B cell (primary cell): ENCODE results near the gene HTR4. TPM values are rescaled to one million over a fixed set of nuclear protein-coding genes. Genes with fewer than 3 reads are reported as not detected.

Experiments
- ATAC-seq: fragments of 200-7000 bp; cut with Tn5 transposase; one replicate; pipeline ENCODE4 v1.10.0; 2021; ENCODE audit warnings: low read depth, mild to moderate bottlenecking, moderate number of reproducible peaks, moderate library complexity
- CTCF ChIA-PET: fragments of 350-600 bp; sonication (Branson Sonifier 250); formaldehyde crosslinking; loops from one replicate; lab custom pipeline; 2021; ENCODE audit warnings: antibody characterized with exemption, inconsistent platforms; lab: Charles Lee
- POLR2A ChIA-PET: fragments of 350-600 bp; sonication (Branson Sonifier 250); formaldehyde crosslinking; loops from one replicate; lab custom pipeline; 2021; ENCODE audit warnings: antibody characterized with exemption; lab: Charles Lee
- DNase-seq: peaks from one replicate; pipeline ENCODE4 v3.0.0; 2013
- H2AFZ ChIP-seq: 2 replicates; pipeline ENCODE4 v1.6.1; 2012; ENCODE audit warnings: mild to moderate bottlenecking, low read depth, low read length; ENCODE audit not compliant: insufficient read depth, poor library complexity, severe bottlenecking
- H3K27ac ChIP-seq, 2 donors: 1 replicate in 1 of 2; 2 replicates in 1 of 2; pipeline ENCODE4 v1.5.1; 2012 to 2013; ENCODE audit warnings: low read length in 2 of 2, mild to moderate bottlenecking in 2 of 2, moderate library complexity in 1 of 2
- H3K27me3 ChIP-seq, 4 experiments: fragments of 200-600 bp in 1 of 4; sonication (generic) in 1 of 4; replicated peaks in 1 of 4; 1 replicate in 2 of 4; 2 replicates in 2 of 4; pipeline versions ENCODE4 v1.6.1 to v1.7.0; 2013 to 2016; ENCODE audit warnings: low read length in 3 of 4, mild to moderate bottlenecking in 2 of 4, mixed read lengths in 1 of 4, moderate library complexity in 1 of 4; ENCODE audit not compliant: insufficient read depth in 4 of 4, control insufficient read depth in 3 of 4; ENCODE audit errors: control extremely low read depth in 1 of 4
- H3K36me3 ChIP-seq, 2 experiments: replicated peaks in 1 of 2; 1 replicate in 1 of 2; 2 replicates in 1 of 2; pipeline versions ENCODE4 v1.6.1 to v1.7.1; 2013; ENCODE audit warnings: low read length in 1 of 2; ENCODE audit not compliant: insufficient read depth in 2 of 2, control insufficient read depth in 1 of 2; ENCODE audit errors: control extremely low read depth in 1 of 2, extremely low read depth in 1 of 2
- H3K4me1 ChIP-seq, 2 donors: fragments of 200-600 bp in 1 of 2; sonication (generic) in 1 of 2; 1 replicate in 1 of 2; 2 replicates in 1 of 2; pipeline versions ENCODE4 v1.5.1 to v1.6.1; 2013 to 2017; ENCODE audit warnings: low read length in 2 of 2; ENCODE audit not compliant: control insufficient read depth in 2 of 2, insufficient read depth in 2 of 2
- H3K4me2 ChIP-seq: replicated peaks from 2 replicates; pipeline ENCODE3; 2012; ENCODE audit warnings: mild to moderate bottlenecking, low read depth, low read length; ENCODE audit not compliant: poor library complexity, severe bottlenecking
- H3K4me3 ChIP-seq, 5 experiments: fragments of 200-600 bp in 1 of 5; sonication (generic) in 1 of 5; 1 replicate in 3 of 5; 2 replicates in 2 of 5; pipeline versions ENCODE4 v1.5.1 to v1.7.0; 2011 to 2016; ENCODE audit warnings: low read length in 4 of 5, mild to moderate bottlenecking in 4 of 5, low read depth in 2 of 5, control low read depth in 1 of 5, moderate library complexity in 1 of 5; ENCODE audit not compliant: insufficient read depth in 1 of 5; ENCODE audit errors: control extremely low read depth in 1 of 5, extremely low read depth in 1 of 5
- H3K79me2 ChIP-seq: fragments of 200-600 bp; sonication (generic); one replicate; pipeline ENCODE4 v1.6.0; 2016; ENCODE audit warnings: low read length; ENCODE audit not compliant: control insufficient read depth, insufficient read depth
- H3K9ac ChIP-seq: fragments of 200-600 bp; sonication (generic); 2 replicates; pipeline ENCODE4 v1.6.1; 2017; ENCODE audit warnings: mild to moderate bottlenecking, low read length, moderate library complexity
- H3K9me3 ChIP-seq, 3 donors: one replicate each; pipeline versions ENCODE4 v1.6.1 to v1.7.1; 2013; ENCODE audit warnings: low read length in 2 of 3; ENCODE audit not compliant: control insufficient read depth in 2 of 3, insufficient read depth in 1 of 3; ENCODE audit errors: control extremely low read depth in 1 of 3
- H4K20me1 ChIP-seq: 2 replicates; pipeline ENCODE4 v1.6.0; 2012; ENCODE audit warnings: mild to moderate bottlenecking, low read length; ENCODE audit not compliant: insufficient read depth, control insufficient read depth, poor library complexity, severe bottlenecking
- H3K27ac Mint-ChIP-seq: one replicate; pipeline ENCODE4 v1.8.0; 2021; ENCODE audit warnings: mixed read lengths
- H3K27me3 Mint-ChIP-seq: one replicate; pipeline ENCODE4 v1.8.0; 2021; ENCODE audit warnings: mixed read lengths
- H3K4me1 Mint-ChIP-seq: one replicate; pipeline ENCODE4 v1.8.0; 2021; ENCODE audit warnings: mixed read lengths
- H3K4me3 Mint-ChIP-seq: one replicate; pipeline ENCODE4 v1.8.0; 2021; ENCODE audit warnings: mixed read lengths
- H3K9me3 Mint-ChIP-seq: one replicate; pipeline ENCODE4 v1.8.0; 2022; ENCODE audit warnings: mixed read lengths; ENCODE audit not compliant: insufficient read depth
- CTCF ChIP-seq: fragments of 200-600 bp; IDR thresholded peaks from one replicate; pipeline ENCODE4 v1.8.0; 2022; ENCODE audit warnings: antibody characterized with exemption, mild to moderate bottlenecking
- EZH2 ChIP-seq: IDR thresholded peaks from 2 replicates; pipeline ENCODE4 v1.6.1; 2012; ENCODE audit warnings: borderline replicate concordance, low read depth, mild to moderate bottlenecking, moderate library complexity, low read length; ENCODE audit not compliant: insufficient read depth, poor library complexity, severe bottlenecking
- WGBS: methylation state at CpG from one replicate; pipeline ENCODE4 v1.1.5; 2013; ENCODE audit warnings: missing lambda C conversion rate; ENCODE audit not compliant: insufficient coverage; 5-methylcytosine and 5-hydroxymethylcytosine counted together
- intact Hi-C: fragments of 100-400 bp; cut with micrococcal nuclease; formaldehyde crosslinking; loops from one replicate; pipeline ENCODE4 v1.10.0; 2022
- polyA plus RNA-seq: library from polyadenylated mRNA; depleted of rRNA; stranded (reverse); fragments of >200 nt; gene quantifications from 2 replicates; pipeline ENCODE4 v1.2.3, GENCODE V29; 2012
- total RNA-seq, 2 donors: library from RNA; stranded (reverse); fragments of 120-200 nt in 1 of 2; gene quantifications; 1 replicate in 1 of 2; 2 replicates in 1 of 2; pipeline versions ENCODE4 v1.2.3 to v1.2.4, GENCODE V29; 2013 to 2022

HTR4 gene
- total and polyA plus RNA-seq, 2 donors (not counting 1 experiment from before 2014, with no cell fraction given): not detected

- H3K27me3 Mint-ChIP-seq: peaks cover 30% of the 10 kb centered on the region
- 87% methylated on average over 2 of the region's 2 CpGs for WGBS
- H3K4me3 ChIP-seq: no peak overlapping the region
- intact Hi-C loops: no loop called here
- H4K20me1 ChIP-seq: no peaks in the 10 kb centered on the region
- no peaks in the 10 kb centered on the region for H3K79me2 ChIP-seq
- peaks cover 0 to 9% (median 0%) of the 10 kb centered on the region in 4 experiments for H3K27me3 ChIP-seq
- H3K9me3 ChIP-seq: no peaks in the 10 kb centered on the region
- no peak overlapping the region for H3K27ac Mint-ChIP-seq
- H3K4me1 ChIP-seq: no peaks in the 10 kb centered on the region
- DNase-seq: no peak
- ChIA-PET CTCF (no interaction called here), POLR2A (no interaction called here)
- H3K4me1 Mint-ChIP-seq: no peaks in the 10 kb centered on the region
- H2AFZ ChIP-seq: no peak overlapping the region
- H3K36me3 ChIP-seq: no peaks in the 10 kb centered on the region
- no peak for TF ChIP-seq CTCF
- no peak for TF ChIP-seq EZH2
- no peak overlapping the region for H3K4me3 Mint-ChIP-seq
- H3K9me3 Mint-ChIP-seq: no peaks in the 10 kb centered on the region
- H3K9ac ChIP-seq: no peak overlapping the region
- H3K27ac ChIP-seq: no peak overlapping the region
- no peak for ATAC-seq
- no peak overlapping the region for H3K4me2 ChIP-seq
Observed at GRCh38 chr5:148659641-148660345, 5.5 kb upstream of the HTR4 start.

- CTCF ChIA-PET: no interaction called here
- H3K27me3 Mint-ChIP-seq: peaks cover 46% of the 10 kb centered on the region
- H3K27ac Mint-ChIP-seq: no peak overlapping the region
- WGBS: 92% methylated on average over 10 of the region's 11 CpGs
- intact Hi-C loops: no loop called here
- Histone ChIP-seq H3K9me3 (no peaks in the 10 kb centered on the region), H3K36me3 (no peaks in the 10 kb centered on the region), H3K4me3 (no peak overlapping the region), H3K4me2 (no peak overlapping the region), H2AFZ (no peak overlapping the region), H3K27me3 (peaks cover 0 to 22% (median 1%) of the 10 kb centered on the region in 4 experiments), H3K4me1 (no peaks in the 10 kb centered on the region), H4K20me1 (no peaks in the 10 kb centered on the region), H3K79me2 (no peaks in the 10 kb centered on the region), H3K27ac (no peak overlapping the region), H3K9ac (no peak overlapping the region)
- H3K9me3 Mint-ChIP-seq: no peaks in the 10 kb centered on the region
- POLR2A ChIA-PET: no interaction called here
- ATAC-seq: no peak
- DNase-seq: no peak
- H3K4me3 Mint-ChIP-seq: no peak overlapping the region
- TF ChIP-seq CTCF (no peak), EZH2 (no peak)
- no peaks in the 10 kb centered on the region for H3K4me1 Mint-ChIP-seq
Observed at GRCh38 chr5:148653291-148653835, 964 bp downstream of the HTR4 start.
